ENCODE data around the gene EGFL6.

- no peak for TF ChIP-seq CTCF (IDR thresholded peaks at IDR 0.05)
- no peak for TF ChIP-seq POLR2A (IDR thresholded peaks at IDR 0.05)
These were observed 44.8 kb downstream of the EGFL6 start for GRCh38 chrX:13614154-13614553.

Measured in testis (tissue), 2 donors.